Chondrocyte (in vitro differentiated cells): ENCODE results near the gene CDHR5. TPM values are rescaled to one million over a fixed set of nuclear protein-coding genes. Genes with fewer than 3 reads are reported as not detected.

Source experiments
- DNase-seq: peaks from one replicate; pipeline ENCODE4 v3.0.0; 2021; ENCODE audit warnings: mixed read lengths, low spot score
- H3K27ac Mint-ChIP-seq: one replicate; pipeline ENCODE4 v1.8.0; 2021; ENCODE audit warnings: mild to moderate bottlenecking, moderate library complexity, mixed read lengths; ENCODE audit not compliant: unreplicated experiment
- H3K27me3 Mint-ChIP-seq: 2 replicates; pipeline ENCODE4 v1.8.0; 2021; ENCODE audit warnings: low read depth, mixed read lengths
- H3K36me3 Mint-ChIP-seq: 2 replicates; pipeline ENCODE4 v1.8.0; 2021; ENCODE audit warnings: low read depth, mixed read lengths
- H3K4me1 Mint-ChIP-seq: 2 replicates; pipeline ENCODE4 v1.8.0; 2021; ENCODE audit warnings: low read depth, mild to moderate bottlenecking, mixed read lengths
- H3K4me3 Mint-ChIP-seq: one replicate; pipeline ENCODE4 v1.8.0; 2021; ENCODE audit warnings: mild to moderate bottlenecking, moderate library complexity, mixed read lengths; ENCODE audit not compliant: unreplicated experiment
- H3K9me3 Mint-ChIP-seq: 2 replicates; pipeline ENCODE4 v1.8.0; 2021; ENCODE audit warnings: low read depth, mixed read lengths
- total RNA-seq: library from RNA; stranded (reverse); gene quantifications from 3 replicates; pipeline ENCODE4 v1.2.1, GENCODE V29; 2021
- TF ChIP-seq, protein P1 (sequence below): fragments of 200-600 bp; sonication (generic); IDR thresholded peaks from 2 replicates; pipeline ENCODE4 v1.5.0; 2021; ENCODE audit warnings: antibody characterized with exemption, mild to moderate bottlenecking, moderate library complexity

Gene CDHR5
- total RNA-seq, 1 donor from 2014 or later, result not detected

- H3K27me3 Mint-ChIP-seq, result no peaks in the 10 kb centered on the region
- H3K9me3 Mint-ChIP-seq, result no peaks in the 10 kb centered on the region
- no peak for DNase-seq
- H3K27ac Mint-ChIP-seq, result no peak overlapping the region
- peaks cover 16% of the 10 kb centered on the region for H3K4me1 Mint-ChIP-seq
- TF ChIP-seq, protein P1, sequence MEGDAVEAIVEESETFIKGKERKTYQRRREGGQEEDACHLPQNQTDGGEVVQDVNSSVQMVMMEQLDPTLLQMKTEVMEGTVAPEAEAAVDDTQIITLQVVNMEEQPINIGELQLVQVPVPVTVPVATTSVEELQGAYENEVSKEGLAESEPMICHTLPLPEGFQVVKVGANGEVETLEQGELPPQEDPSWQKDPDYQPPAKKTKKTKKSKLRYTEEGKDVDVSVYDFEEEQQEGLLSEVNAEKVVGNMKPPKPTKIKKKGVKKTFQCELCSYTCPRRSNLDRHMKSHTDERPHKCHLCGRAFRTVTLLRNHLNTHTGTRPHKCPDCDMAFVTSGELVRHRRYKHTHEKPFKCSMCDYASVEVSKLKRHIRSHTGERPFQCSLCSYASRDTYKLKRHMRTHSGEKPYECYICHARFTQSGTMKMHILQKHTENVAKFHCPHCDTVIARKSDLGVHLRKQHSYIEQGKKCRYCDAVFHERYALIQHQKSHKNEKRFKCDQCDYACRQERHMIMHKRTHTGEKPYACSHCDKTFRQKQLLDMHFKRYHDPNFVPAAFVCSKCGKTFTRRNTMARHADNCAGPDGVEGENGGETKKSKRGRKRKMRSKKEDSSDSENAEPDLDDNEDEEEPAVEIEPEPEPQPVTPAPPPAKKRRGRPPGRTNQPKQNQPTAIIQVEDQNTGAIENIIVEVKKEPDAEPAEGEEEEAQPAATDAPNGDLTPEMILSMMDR, result no peak
- no peak overlapping the region for H3K4me3 Mint-ChIP-seq
- no peaks in the 10 kb centered on the region for H3K36me3 Mint-ChIP-seq
Measured at GRCh38 chr11:619628-620050, 5.1 kb downstream of the CDHR5 start.

GRCh38 chr11:618856-619627 is 5.7 kb downstream of the CDHR5 start:
- Mint-ChIP-seq H3K36me3 (no peaks in the 10 kb centered on the region), H3K27me3 (no peaks in the 10 kb centered on the region), H3K9me3 (no peaks in the 10 kb centered on the region), H3K4me3 (no peak overlapping the region), H3K27ac (no peak overlapping the region), H3K4me1 (peaks cover 22% of the 10 kb centered on the region)
- TF ChIP-seq, protein P1, result no peak
- no peak for DNase-seq

DNA sequence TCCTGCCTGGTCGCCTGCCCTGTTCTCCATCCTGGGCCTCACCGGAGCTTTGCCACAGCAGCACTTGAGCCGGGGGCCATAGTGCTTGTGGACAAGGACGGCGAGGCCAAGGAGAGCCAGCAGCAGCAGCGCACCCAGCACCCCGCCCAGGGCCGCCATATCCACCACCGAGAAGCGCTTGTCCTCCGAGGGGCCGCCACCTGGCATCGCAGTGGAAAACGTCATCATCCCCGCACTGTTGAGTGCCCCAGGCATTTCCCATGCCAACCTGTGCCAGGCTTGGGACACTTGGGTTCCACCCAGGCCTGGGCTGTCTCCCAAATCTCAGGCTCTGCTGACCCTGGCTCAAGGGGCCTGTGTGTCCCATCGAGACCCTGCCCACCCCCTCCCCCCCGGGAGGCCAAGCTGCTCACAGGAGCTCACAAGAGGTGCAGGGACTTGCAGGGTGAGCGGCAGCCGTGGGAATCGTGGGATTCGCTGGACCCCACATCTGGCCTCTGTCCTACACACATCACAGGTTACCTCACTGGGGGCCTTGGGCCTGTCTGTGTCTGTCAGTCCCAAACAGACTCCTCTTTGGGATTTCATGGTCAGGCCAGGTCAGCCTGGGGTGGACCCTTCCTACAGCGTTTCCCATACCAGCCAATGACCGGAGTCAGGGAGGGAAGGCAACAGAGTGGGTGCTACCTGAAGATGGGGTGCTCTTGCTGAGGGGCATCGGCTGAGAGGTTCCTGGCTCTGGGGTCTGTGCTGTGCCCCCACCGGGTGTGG is 6.7 kb downstream of the CDHR5 start:
- no peak for DNase-seq
- Mint-ChIP-seq H3K27me3 (no peaks in the 10 kb centered on the region), H3K4me1 (peaks cover 14% of the 10 kb centered on the region), H3K9me3 (no peaks in the 10 kb centered on the region), H3K36me3 (no peaks in the 10 kb centered on the region), H3K4me3 (no peak overlapping the region), H3K27ac (no peak overlapping the region)
- TF ChIP-seq, protein P1, result no peak

- Mint-ChIP-seq H3K27ac (no peak overlapping the region), H3K4me1 (peaks cover 14% of the 10 kb centered on the region), H3K27me3 (no peaks in the 10 kb centered on the region), H3K4me3 (no peak overlapping the region), H3K36me3 (no peaks in the 10 kb centered on the region), H3K9me3 (no peaks in the 10 kb centered on the region)
- no peak for DNase-seq
- TF ChIP-seq, protein P1, result no peak
Measured at GRCh38 chr11:617199-617911, 7.4 kb downstream of the CDHR5 start.
